Measurements from ENCODE around the gene CTXND1. TPM values are rescaled to one million over a fixed set of nuclear protein-coding genes. Genes with fewer than 3 reads are reported as not detected.
A peak's percentile ranks its signal among the peaks of the same experiment; 100 is the strongest.

Gene CTXND1
- total and polyA plus RNA-seq, 8 donors = 0.29 to 4.3 (median 1.4) TPM

DNA sequence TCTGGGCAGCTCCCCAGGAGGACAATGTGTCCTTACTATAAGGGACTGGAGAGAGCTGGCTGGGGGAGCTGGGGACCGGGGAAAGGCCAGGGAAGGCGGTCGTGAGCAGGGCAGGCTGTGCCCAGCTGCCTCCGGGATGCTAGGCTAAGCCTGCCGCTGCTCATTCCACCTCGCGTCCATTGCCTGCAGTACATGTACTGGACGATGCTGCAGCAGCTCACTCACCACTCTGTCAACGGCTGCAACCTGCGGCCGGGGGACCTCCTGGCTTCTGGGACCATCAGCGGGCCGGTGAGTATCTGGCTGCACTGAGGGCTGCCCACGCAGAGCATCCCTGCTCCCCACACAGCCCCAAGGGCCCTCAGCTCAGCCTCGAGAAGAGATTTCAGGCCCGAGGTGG, 72.1 kb downstream of the CTXND1 start:
- H3K27me3 ChIP-seq = no peaks in the 10 kb centered on the region
- no peak overlapping the region for H3K4me3 ChIP-seq
- peaks cover 4 to 95% (median 55%) of the 10 kb centered on the region in 4 donors for H3K36me3 ChIP-seq
- 86 to 92% (median 91%) methylated on average over 15 to 16 of the region's 16 CpGs for WGBS, 5 donors
- intact Hi-C loops (cut with DNase I; ENCODE audit: low total_unique reads) = no loop called here
- H3K4me1 ChIP-seq = peaks cover 4 to 16% (median 10%) of the 10 kb centered on the region in 4 donors
- no peaks in the 10 kb centered on the region for H3K9me3 ChIP-seq
- no peak for TF ChIP-seq EP300 (IDR thresholded peaks at IDR 0.05)
- TF ChIP-seq, protein P1, sequence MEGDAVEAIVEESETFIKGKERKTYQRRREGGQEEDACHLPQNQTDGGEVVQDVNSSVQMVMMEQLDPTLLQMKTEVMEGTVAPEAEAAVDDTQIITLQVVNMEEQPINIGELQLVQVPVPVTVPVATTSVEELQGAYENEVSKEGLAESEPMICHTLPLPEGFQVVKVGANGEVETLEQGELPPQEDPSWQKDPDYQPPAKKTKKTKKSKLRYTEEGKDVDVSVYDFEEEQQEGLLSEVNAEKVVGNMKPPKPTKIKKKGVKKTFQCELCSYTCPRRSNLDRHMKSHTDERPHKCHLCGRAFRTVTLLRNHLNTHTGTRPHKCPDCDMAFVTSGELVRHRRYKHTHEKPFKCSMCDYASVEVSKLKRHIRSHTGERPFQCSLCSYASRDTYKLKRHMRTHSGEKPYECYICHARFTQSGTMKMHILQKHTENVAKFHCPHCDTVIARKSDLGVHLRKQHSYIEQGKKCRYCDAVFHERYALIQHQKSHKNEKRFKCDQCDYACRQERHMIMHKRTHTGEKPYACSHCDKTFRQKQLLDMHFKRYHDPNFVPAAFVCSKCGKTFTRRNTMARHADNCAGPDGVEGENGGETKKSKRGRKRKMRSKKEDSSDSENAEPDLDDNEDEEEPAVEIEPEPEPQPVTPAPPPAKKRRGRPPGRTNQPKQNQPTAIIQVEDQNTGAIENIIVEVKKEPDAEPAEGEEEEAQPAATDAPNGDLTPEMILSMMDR (IDR thresholded peaks at IDR 0.05) = no peak
- no peak for TF ChIP-seq POLR2AphosphoS5 (IDR thresholded peaks at IDR 0.05)
- no peak for TF ChIP-seq POLR2A (IDR thresholded peaks at IDR 0.05)
- peak overlapping the region in 2 of 5 donors; percentile 60 for H3K27ac ChIP-seq
- no peak for DNase-seq

DNA sequence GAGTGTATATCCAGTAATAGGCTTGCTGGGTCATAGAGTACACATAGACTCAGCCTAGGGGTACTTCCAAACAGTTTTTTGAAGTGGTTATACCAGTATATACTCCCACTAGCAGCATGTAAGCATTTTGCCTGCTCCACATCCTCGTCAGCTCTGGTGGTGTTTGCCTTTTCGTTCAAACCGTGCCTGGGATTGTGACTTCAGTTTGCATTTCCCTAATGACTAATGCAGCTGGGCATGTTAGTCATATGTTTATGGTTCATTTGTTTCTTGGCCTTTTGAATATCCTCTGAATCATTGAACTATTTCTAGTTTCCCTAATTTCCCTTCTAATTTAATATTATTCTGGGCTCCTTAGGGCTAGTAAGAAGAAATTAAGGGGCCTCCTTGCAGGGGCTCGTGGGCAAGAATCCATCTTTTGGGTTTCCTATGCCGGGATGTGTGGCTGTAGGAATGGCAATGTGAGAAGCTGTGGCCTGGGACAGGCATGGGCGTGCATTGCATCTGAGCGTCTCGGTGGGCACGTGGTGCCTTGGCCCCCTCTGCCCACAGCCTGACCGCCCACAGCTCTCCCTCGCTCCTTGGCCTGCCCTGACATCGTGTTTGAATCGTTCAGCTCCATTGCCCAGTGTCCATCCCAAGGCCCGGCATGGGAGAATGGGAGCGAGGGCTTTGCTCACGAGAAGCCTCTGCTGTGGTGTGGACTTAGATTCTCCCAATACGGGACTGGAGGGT, 72.8 kb downstream of the CTXND1 start:
- Histone ChIP-seq H3K4me1 (peaks cover 4 to 19% (median 12%) of the 10 kb centered on the region in 4 donors), H3K4me3 (no peak overlapping the region), H3K27ac (peak overlapping the region in 4 of 5 donors; percentile 30 to 60 (median 49)), H3K36me3 (peaks cover 4 to 95% (median 55%) of the 10 kb centered on the region in 4 donors), H3K9me3 (no peaks in the 10 kb centered on the region), H3K27me3 (no peaks in the 10 kb centered on the region)
- 82 to 86% (median 83%) methylated on average over 15 to 17 of the region's 17 CpGs for whole genome bisulfite sequencing, 5 donors
- intact Hi-C loops (cut with DNase I; ENCODE audit: low total_unique reads) = no loop called here
- TF ChIP-seq, protein P1 (IDR thresholded peaks at IDR 0.05) = no peak
- peak in 2 of 3 donors; percentile 53 to 61 for TF ChIP-seq POLR2AphosphoS5 (IDR thresholded peaks at IDR 0.05)
- DNase-seq = peak in 1 of 2 donors; percentile 34

DNA sequence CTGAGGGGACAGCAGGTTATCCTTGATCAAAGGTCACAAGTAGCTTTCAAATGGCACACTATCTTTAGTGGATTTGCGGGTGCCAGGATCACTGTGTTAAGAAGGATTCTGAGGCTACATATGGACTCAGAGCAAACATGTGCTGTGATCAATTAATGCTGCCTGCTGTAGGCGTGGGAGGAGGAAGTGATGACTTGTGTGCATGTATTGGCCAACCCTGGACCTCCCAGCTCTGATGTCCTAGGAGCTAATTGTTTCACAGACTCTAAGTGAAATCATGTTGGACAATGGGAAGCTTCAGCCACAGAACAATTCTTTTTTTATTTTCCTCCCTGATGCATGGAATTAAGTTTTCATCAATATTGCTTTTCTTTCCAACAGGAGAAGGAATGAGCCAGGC, 74.9 kb downstream of the CTXND1 start:
- 81 to 93% (median 90%) methylated on average over 2 of the region's 2 CpGs for WGBS, 5 donors
- peaks cover 2 to 81% (median 44%) of the 10 kb centered on the region in 4 donors for H3K36me3 ChIP-seq
- intact Hi-C loops (cut with DNase I; ENCODE audit: low total_unique reads) = no loop called here

DNA sequence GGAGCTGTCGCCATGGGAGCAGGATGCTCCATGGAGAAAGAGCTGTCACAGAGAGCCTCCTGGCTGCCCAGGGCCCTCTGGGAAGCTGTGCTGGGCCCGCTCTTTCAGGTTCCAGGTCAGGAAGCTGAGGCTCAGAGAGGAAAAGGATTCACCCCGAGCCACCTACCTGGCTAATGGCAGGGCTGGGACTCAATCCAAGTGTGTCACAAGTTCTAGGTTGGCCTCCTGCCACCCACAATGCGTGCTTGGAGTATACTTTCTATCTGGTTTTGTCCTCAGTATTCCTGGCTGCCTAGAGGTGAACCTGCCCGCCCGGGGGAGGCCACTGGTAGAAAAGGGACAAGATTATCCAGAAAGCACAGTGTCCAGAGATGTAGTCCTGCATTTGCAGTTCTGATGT, 75.6 kb downstream of the CTXND1 start:
- H3K27me3 ChIP-seq = no peaks in the 10 kb centered on the region
- peaks cover 0 to 80% (median 37%) of the 10 kb centered on the region in 4 donors for H3K36me3 ChIP-seq
- H3K4me1 ChIP-seq = peaks cover 4 to 31% (median 13%) of the 10 kb centered on the region in 4 donors
- H3K27ac ChIP-seq = no peak overlapping the region
- WGBS, 5 donors = 36 to 63% (median 59%) methylated on average over 6 of the region's 6 CpGs
- no peaks in the 10 kb centered on the region for H3K9me3 ChIP-seq
- intact Hi-C loops (cut with DNase I; ENCODE audit: low total_unique reads) = no loop called here
- peak in 1 of 2 donors; percentile 64 for DNase-seq
- TF ChIP-seq POLR2AphosphoS5 (IDR thresholded peaks at IDR 0.05) = no peak
- TF ChIP-seq EP300 (IDR thresholded peaks at IDR 0.05) = no peak
- TF ChIP-seq, protein P1 (IDR thresholded peaks at IDR 0.05) = no peak
- no peak for TF ChIP-seq POLR2A (IDR thresholded peaks at IDR 0.05)
- no peak overlapping the region for H3K4me3 ChIP-seq

More for the DNA sequence above, 74.9 kb downstream of the CTXND1 start:
- no peaks in the 10 kb centered on the region for H3K9me3 ChIP-seq
- peaks cover 4 to 31% (median 13%) of the 10 kb centered on the region in 4 donors for H3K4me1 ChIP-seq
- DNase-seq = no peak
- H3K27ac ChIP-seq = no peak overlapping the region
- TF ChIP-seq, protein P1 (IDR thresholded peaks at IDR 0.05) = no peak
- TF ChIP-seq EP300 (IDR thresholded peaks at IDR 0.05) (no peak), POLR2A (IDR thresholded peaks at IDR 0.05) (no peak), POLR2AphosphoS5 (IDR thresholded peaks at IDR 0.05) (no peak)
- no peaks in the 10 kb centered on the region for H3K27me3 ChIP-seq
- H3K4me3 ChIP-seq = no peak overlapping the region
